WTC11 (cell line): ENCODE data around the gene ADD2. TPM values are rescaled to one million over a fixed set of nuclear protein-coding genes. Genes with fewer than 3 reads are reported as not detected.
A peak's percentile ranks its signal among the peaks of the same experiment; 100 is the strongest.

Experiments
- ATAC-seq: fragments of 200-7000 bp; cut with Tn5 transposase; 2 replicates; pipeline ENCODE4 v1.10.0; 2021; ENCODE audit warnings: mild to moderate bottlenecking, moderate library complexity
- CTCF ChIA-PET: fragments of 300-600 bp; sonication (Branson Sonifier 250); formaldehyde crosslinking; loops from one replicate; lab custom pipeline; 2021; ENCODE audit warnings: antibody characterized with exemption; lab: Charles Lee
- POLR2A ChIA-PET: fragments of 350-600 bp; sonication (Branson Sonifier 250); formaldehyde crosslinking; loops from one replicate; lab custom pipeline; 2021; ENCODE audit warnings: antibody characterized with exemption; lab: Charles Lee
- DNase-seq: peaks from one replicate; pipeline ENCODE4 v3.0.0; 2021; ENCODE audit warnings: low spot score
- H3K27ac Mint-ChIP-seq: 2 replicates; pipeline ENCODE4 v1.8.0; 2021; ENCODE audit warnings: mixed read lengths
- H3K27me3 Mint-ChIP-seq: 2 replicates; pipeline ENCODE4 v1.8.0; 2021; ENCODE audit warnings: low read depth, mild to moderate bottlenecking, moderate library complexity, mixed read lengths
- H3K36me3 Mint-ChIP-seq: 2 replicates; pipeline ENCODE4 v1.8.0; 2021; ENCODE audit warnings: mixed read lengths
- H3K4me1 Mint-ChIP-seq: 2 replicates; pipeline ENCODE4 v1.8.0; 2022; ENCODE audit warnings: mixed read lengths
- H3K4me3 Mint-ChIP-seq: 2 replicates; pipeline ENCODE4 v1.8.0; 2021; ENCODE audit warnings: mild to moderate bottlenecking, moderate library complexity, mixed read lengths
- H3K9me3 Mint-ChIP-seq: 2 replicates; pipeline ENCODE4 v1.8.0; 2021; ENCODE audit warnings: mixed read lengths
- EMX1 ChIP-seq: fragments of 250-450 bp; sonication (Bioruptor Pico); IDR thresholded peaks from 2 replicates; pipeline ENCODE4 v1.8.0; 2021; ENCODE audit warnings: mild to moderate bottlenecking
- GTF2I ChIP-seq: fragments of 250-450 bp; sonication (Bioruptor Pico); conservative IDR thresholded peaks from 2 replicates; pipeline ENCODE4 v1.4.0; 2021; ENCODE audit warnings: mild to moderate bottlenecking
- NR3C1 ChIP-seq: sonication (generic); formaldehyde crosslinking; conservative IDR thresholded peaks from 2 replicates; pipeline ENCODE4 v1.8.1; 2023; ENCODE audit warnings: low read depth, mild to moderate bottlenecking, missing genetic modification reagents
- PRRX2 ChIP-seq: fragments of 250-450 bp; sonication (Bioruptor Pico); IDR thresholded peaks from 2 replicates; pipeline ENCODE4 v1.8.0; 2021; ENCODE audit warnings: mild to moderate bottlenecking
- STAT6 ChIP-seq: sonication (generic); formaldehyde crosslinking; conservative IDR thresholded peaks from 2 replicates; pipeline ENCODE4 v1.8.1; 2023; ENCODE audit warnings: mild to moderate bottlenecking, low read depth, missing genetic modification reagents, moderate library complexity
- USF2 ChIP-seq: sonication (generic); formaldehyde crosslinking; IDR thresholded peaks from 2 replicates; pipeline ENCODE4 v1.8.1; 2023; ENCODE audit warnings: mild to moderate bottlenecking, missing genetic modification reagents, moderate library complexity
- ZNF416 ChIP-seq: fragments of 250-450 bp; sonication (Bioruptor Pico); IDR thresholded peaks from 2 replicates; pipeline ENCODE4 v1.9.0; 2021; ENCODE audit warnings: mild to moderate bottlenecking, inconsistent platforms
- ZNF423 ChIP-seq: fragments of 250-450 bp; sonication (Bioruptor Pico); IDR thresholded peaks from 2 replicates; pipeline ENCODE4 v2.1.2; 2022; ENCODE audit warnings: mild to moderate bottlenecking, moderate library complexity
- total RNA-seq: library from RNA; stranded (reverse); gene quantifications from 3 replicates; pipeline ENCODE4 v1.2.3, GENCODE V29; 2021
- TF ChIP-seq, protein P1 (sequence below): sonication (generic); formaldehyde crosslinking; IDR thresholded peaks from 2 replicates; pipeline ENCODE4 v1.8.1; 2023; ENCODE audit warnings: mild to moderate bottlenecking, missing genetic modification reagents
- TF ChIP-seq, protein P2 (sequence below): fragments of 250-450 bp; sonication (Bioruptor Pico); IDR thresholded peaks from 2 replicates; pipeline ENCODE4 v1.9.0; 2021; ENCODE audit warnings: mild to moderate bottlenecking, borderline replicate concordance

ADD2 gene
- total RNA-seq, 1 experiment from 2014 or later = 196 TPM

DNA sequence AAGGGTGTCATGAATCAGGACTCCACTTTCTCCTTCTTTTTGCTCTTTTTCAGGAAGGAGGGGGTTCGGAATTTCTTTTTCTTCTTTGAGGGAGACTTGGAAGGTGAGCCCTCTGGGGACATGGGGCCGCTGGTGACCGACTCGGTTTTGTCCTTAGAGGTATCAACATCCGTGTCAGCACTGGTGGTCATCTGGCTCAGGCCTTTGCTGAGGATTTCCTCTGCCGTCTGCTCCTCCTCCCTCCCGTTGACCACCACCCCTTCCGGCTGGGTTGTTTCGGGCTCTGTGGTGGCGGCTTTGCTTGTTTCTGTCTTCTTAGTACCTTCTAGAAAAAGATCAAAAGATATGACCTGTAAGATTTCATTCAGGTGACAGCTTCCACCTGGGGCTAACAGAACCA is 104.6 kb downstream of the ADD2 start (continued):
- no peak for TF ChIP-seq STAT6 (CRISPR knock-in tag)

DNA sequence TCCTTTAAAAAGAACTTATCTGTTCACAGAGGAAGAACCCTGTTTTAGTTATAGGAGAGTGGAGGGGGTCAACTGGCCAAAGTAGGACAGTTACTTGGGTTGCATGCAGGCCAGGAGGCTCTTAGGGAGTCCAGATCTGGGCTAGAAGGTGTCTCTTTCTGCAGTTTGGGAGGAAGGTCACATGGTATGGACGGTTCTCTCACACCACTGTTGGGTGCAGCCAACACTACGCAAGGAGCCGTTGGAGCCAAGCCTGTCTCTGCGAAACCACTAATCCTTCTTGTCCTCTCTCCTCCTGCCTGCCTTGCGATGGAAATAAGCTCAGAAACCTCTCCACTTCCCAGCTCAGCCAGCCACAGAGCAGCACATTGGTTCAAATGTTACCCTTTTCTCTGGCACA is 108.4 kb downstream of the ADD2 start:
- Mint-ChIP-seq H3K36me3 (peaks cover 28% of the 10 kb centered on the region), H3K27ac (no peak overlapping the region), H3K9me3 (no peaks in the 10 kb centered on the region), H3K4me1 (peaks cover 22% of the 10 kb centered on the region), H3K4me3 (no peak overlapping the region), H3K27me3 (peaks cover 25% of the 10 kb centered on the region)
- DNase-seq (no peak), ATAC-seq (no peak)
- TF ChIP-seq, protein P1, sequence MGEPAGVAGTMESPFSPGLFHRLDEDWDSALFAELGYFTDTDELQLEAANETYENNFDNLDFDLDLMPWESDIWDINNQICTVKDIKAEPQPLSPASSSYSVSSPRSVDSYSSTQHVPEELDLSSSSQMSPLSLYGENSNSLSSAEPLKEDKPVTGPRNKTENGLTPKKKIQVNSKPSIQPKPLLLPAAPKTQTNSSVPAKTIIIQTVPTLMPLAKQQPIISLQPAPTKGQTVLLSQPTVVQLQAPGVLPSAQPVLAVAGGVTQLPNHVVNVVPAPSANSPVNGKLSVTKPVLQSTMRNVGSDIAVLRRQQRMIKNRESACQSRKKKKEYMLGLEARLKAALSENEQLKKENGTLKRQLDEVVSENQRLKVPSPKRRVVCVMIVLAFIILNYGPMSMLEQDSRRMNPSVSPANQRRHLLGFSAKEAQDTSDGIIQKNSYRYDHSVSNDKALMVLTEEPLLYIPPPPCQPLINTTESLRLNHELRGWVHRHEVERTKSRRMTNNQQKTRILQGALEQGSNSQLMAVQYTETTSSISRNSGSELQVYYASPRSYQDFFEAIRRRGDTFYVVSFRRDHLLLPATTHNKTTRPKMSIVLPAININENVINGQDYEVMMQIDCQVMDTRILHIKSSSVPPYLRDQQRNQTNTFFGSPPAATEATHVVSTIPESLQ (CRISPR knock-in tag) = no peak
- TF ChIP-seq USF2 (CRISPR knock-in tag) (0 out of 2 replicates have a peak, but pooled peaks have one; percentile 17), ZNF416 (CRISPR knock-in tag) (no peak), GTF2I (CRISPR knock-in tag) (no peak)
- TF ChIP-seq, protein P2, sequence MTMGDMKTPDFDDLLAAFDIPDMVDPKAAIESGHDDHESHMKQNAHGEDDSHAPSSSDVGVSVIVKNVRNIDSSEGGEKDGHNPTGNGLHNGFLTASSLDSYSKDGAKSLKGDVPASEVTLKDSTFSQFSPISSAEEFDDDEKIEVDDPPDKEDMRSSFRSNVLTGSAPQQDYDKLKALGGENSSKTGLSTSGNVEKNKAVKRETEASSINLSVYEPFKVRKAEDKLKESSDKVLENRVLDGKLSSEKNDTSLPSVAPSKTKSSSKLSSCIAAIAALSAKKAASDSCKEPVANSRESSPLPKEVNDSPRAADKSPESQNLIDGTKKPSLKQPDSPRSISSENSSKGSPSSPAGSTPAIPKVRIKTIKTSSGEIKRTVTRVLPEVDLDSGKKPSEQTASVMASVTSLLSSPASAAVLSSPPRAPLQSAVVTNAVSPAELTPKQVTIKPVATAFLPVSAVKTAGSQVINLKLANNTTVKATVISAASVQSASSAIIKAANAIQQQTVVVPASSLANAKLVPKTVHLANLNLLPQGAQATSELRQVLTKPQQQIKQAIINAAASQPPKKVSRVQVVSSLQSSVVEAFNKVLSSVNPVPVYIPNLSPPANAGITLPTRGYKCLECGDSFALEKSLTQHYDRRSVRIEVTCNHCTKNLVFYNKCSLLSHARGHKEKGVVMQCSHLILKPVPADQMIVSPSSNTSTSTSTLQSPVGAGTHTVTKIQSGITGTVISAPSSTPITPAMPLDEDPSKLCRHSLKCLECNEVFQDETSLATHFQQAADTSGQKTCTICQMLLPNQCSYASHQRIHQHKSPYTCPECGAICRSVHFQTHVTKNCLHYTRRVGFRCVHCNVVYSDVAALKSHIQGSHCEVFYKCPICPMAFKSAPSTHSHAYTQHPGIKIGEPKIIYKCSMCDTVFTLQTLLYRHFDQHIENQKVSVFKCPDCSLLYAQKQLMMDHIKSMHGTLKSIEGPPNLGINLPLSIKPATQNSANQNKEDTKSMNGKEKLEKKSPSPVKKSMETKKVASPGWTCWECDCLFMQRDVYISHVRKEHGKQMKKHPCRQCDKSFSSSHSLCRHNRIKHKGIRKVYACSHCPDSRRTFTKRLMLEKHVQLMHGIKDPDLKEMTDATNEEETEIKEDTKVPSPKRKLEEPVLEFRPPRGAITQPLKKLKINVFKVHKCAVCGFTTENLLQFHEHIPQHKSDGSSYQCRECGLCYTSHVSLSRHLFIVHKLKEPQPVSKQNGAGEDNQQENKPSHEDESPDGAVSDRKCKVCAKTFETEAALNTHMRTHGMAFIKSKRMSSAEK = no peak
- POLR2A ChIA-PET = no interaction called here
- CTCF ChIA-PET = interaction anchor here (1.0 to 1.2 kb wide), 2 partner anchors 14 to 15 kb away, joined by 4 read pairs; no protein-coding TSS in a partner anchor

- Mint-ChIP-seq H3K27me3 (peaks cover 35% of the 10 kb centered on the region), H3K4me3 (no peak overlapping the region), H3K9me3 (no peaks in the 10 kb centered on the region), H3K36me3 (peaks cover 21% of the 10 kb centered on the region), H3K27ac (no peak overlapping the region), H3K4me1 (peaks cover 22% of the 10 kb centered on the region)
- ChIA-PET POLR2A (interaction anchor here (0.5 to 0.6 kb wide), 3 partner anchors 12 to 352 kb away, joined by 3 to 5 read pairs (median 3); no protein-coding TSS in a partner anchor), CTCF (interaction anchor here (0.9 to 1.6 kb wide), 5 partner anchors 11 to 354 kb away, joined by 3 to 6 read pairs (median 3); partner anchors contain the start of genes ADD2 and FIGLA)
- no peak for ATAC-seq
- DNase-seq = no peak
- TF ChIP-seq ZNF416 (CRISPR knock-in tag) (no peak), ZNF423 (CRISPR knock-in tag) (no peak), PRRX2 (CRISPR knock-in tag) (no peak), NR3C1 (CRISPR knock-in tag) (no peak), EMX1 (CRISPR knock-in tag) (no peak)
These were observed 109.5 kb downstream of the ADD2 start for GRCh38 chr2:70658476-70658875.
